ENCODE measurements around the gene AMOTL1.
"Not testable (repeated sequence)": the region's sequence is repeated elsewhere in the genome, so short reads cannot be mapped to it uniquely, and the experiment has no call there.

AMOTL1 gene

GRCh38 chr11:94912806-94913205 lies 144.7 kb downstream of the AMOTL1 start:
- no peaks in the 10 kb centered on the region for H3K36me3 ChIP-seq
- no peak for DNase-seq
- no peak for TF ChIP-seq CTCF (IDR thresholded peaks at IDR 0.05; ENCODE audit: low read depth, low read length)
- H3K27ac ChIP-seq, result no peak overlapping the region
- H3K9me3 ChIP-seq (ENCODE audit: severe bottlenecking), result no peaks in the 10 kb centered on the region
- H3K27me3 ChIP-seq (ENCODE audit: insufficient read depth, low read depth, severe bottlenecking), result no peaks in the 10 kb centered on the region
- H3K4me3 ChIP-seq (ENCODE audit: low read depth, low read length), result no peak overlapping the region

- not testable (repeated sequence) for H3K9me3 ChIP-seq (ENCODE audit: severe bottlenecking); H3K4me3 ChIP-seq (ENCODE audit: low read depth, low read length); H3K27me3 ChIP-seq (ENCODE audit: insufficient read depth, low read depth, severe bottlenecking); H3K27ac ChIP-seq; H3K36me3 ChIP-seq; DNase-seq
These were observed 145.7 kb downstream of the AMOTL1 start for GRCh38 chr11:94913718-94914394.

- Histone ChIP-seq H3K27ac (no peak overlapping the region), H3K9me3 (ENCODE audit: severe bottlenecking) (no peaks in the 10 kb centered on the region), H3K4me3 (ENCODE audit: low read depth, low read length) (no peak overlapping the region), H3K36me3 (no peaks in the 10 kb centered on the region), H3K27me3 (ENCODE audit: insufficient read depth, low read depth, severe bottlenecking) (no peaks in the 10 kb centered on the region)
- no peak for DNase-seq
- no peak for TF ChIP-seq CTCF (IDR thresholded peaks at IDR 0.05; ENCODE audit: low read depth, low read length)
These were observed 152.2 kb downstream of the AMOTL1 start for GRCh38 chr11:94920311-94920710.

- TF ChIP-seq CTCF (IDR thresholded peaks at IDR 0.05; ENCODE audit: low read depth, low read length), result no peak
- H3K36me3 ChIP-seq, result no peaks in the 10 kb centered on the region
- no peak overlapping the region for H3K27ac ChIP-seq
- DNase-seq, result no peak
- H3K9me3 ChIP-seq (ENCODE audit: severe bottlenecking), result no peaks in the 10 kb centered on the region
- H3K4me3 ChIP-seq (ENCODE audit: low read depth, low read length), result no peak overlapping the region
- no peaks in the 10 kb centered on the region for H3K27me3 ChIP-seq (ENCODE audit: insufficient read depth, low read depth, severe bottlenecking)
These were observed 154.3 kb downstream of the AMOTL1 start for GRCh38 chr11:94922321-94923003.

- H3K27ac ChIP-seq, result no peak overlapping the region
- no peak for TF ChIP-seq CTCF (IDR thresholded peaks at IDR 0.05; ENCODE audit: low read depth, low read length)
- H3K9me3 ChIP-seq (ENCODE audit: severe bottlenecking), result no peaks in the 10 kb centered on the region
- no peaks in the 10 kb centered on the region for H3K36me3 ChIP-seq
- no peak for DNase-seq
- H3K4me3 ChIP-seq (ENCODE audit: low read depth, low read length), result no peak overlapping the region
- H3K27me3 ChIP-seq (ENCODE audit: insufficient read depth, low read depth, severe bottlenecking), result no peaks in the 10 kb centered on the region
These were observed 154.8 kb downstream of the AMOTL1 start for GRCh38 chr11:94923004-94923334.

- Histone ChIP-seq H3K9me3 (ENCODE audit: severe bottlenecking) (no peaks in the 10 kb centered on the region), H3K36me3 (no peaks in the 10 kb centered on the region), H3K4me3 (ENCODE audit: low read depth, low read length) (no peak overlapping the region), H3K27ac (no peak overlapping the region), H3K27me3 (ENCODE audit: insufficient read depth, low read depth, severe bottlenecking) (no peaks in the 10 kb centered on the region)
- no peak for DNase-seq
- no peak for TF ChIP-seq CTCF (IDR thresholded peaks at IDR 0.05; ENCODE audit: low read depth, low read length)
These were observed 156.0 kb downstream of the AMOTL1 start for GRCh38 chr11:94924171-94924572.
